ENCODE data around the gene SIGLEC6. TPM values are rescaled to one million over a fixed set of nuclear protein-coding genes. Genes with fewer than 3 reads are reported as not detected.

The SIGLEC6 gene
- total RNA-seq, 1 experiment from 2014 or later, result 0.37 TPM

DNA sequence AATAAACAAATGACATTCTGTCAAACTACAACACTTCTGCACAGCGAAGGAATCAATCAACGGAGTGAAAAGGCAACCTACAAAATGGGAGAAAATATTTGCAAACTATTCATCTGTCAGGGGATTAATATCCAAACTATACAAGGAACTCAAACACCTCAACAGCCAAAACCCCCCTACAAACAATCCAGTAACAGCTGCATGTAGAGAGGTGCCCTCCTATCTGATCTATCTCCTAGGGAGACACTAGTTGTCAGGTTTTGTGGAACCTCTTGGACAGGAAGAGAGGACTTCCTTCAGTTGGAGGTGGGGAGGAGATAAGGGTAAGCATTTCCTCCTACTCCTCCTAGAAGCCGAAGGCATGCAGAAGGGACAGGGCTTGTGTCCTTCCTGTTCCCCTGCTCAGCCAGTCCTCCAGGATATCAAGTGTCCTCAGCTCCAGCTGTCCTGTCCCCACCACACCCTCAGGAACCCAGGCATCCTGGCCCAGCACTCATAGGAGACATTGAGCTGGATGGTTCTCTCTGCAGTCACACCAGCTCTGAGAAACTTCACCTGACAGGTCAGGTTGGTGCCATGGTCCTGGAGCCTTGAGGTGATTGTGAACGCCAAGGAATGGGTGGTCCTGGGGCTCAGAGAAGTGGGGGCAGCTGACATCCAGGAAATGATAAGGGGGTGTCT is 63.5 kb downstream of the SIGLEC6 start:
- TF ChIP-seq NR1H2 (CRISPR knock-in tag; IDR thresholded peaks at IDR 0.05) (no peak), NR2C2 (CRISPR knock-in tag; IDR thresholded peaks at IDR 0.05) (no peak), FOXK1 (CRISPR knock-in tag; IDR thresholded peaks at IDR 0.05) (no peak)
- TF ChIP-seq, protein P1, sequence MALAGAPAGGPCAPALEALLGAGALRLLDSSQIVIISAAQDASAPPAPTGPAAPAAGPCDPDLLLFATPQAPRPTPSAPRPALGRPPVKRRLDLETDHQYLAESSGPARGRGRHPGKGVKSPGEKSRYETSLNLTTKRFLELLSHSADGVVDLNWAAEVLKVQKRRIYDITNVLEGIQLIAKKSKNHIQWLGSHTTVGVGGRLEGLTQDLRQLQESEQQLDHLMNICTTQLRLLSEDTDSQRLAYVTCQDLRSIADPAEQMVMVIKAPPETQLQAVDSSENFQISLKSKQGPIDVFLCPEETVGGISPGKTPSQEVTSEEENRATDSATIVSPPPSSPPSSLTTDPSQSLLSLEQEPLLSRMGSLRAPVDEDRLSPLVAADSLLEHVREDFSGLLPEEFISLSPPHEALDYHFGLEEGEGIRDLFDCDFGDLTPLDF (CRISPR knock-in tag; IDR thresholded peaks at IDR 0.05), result no peak
- TF ChIP-seq, protein P2, sequence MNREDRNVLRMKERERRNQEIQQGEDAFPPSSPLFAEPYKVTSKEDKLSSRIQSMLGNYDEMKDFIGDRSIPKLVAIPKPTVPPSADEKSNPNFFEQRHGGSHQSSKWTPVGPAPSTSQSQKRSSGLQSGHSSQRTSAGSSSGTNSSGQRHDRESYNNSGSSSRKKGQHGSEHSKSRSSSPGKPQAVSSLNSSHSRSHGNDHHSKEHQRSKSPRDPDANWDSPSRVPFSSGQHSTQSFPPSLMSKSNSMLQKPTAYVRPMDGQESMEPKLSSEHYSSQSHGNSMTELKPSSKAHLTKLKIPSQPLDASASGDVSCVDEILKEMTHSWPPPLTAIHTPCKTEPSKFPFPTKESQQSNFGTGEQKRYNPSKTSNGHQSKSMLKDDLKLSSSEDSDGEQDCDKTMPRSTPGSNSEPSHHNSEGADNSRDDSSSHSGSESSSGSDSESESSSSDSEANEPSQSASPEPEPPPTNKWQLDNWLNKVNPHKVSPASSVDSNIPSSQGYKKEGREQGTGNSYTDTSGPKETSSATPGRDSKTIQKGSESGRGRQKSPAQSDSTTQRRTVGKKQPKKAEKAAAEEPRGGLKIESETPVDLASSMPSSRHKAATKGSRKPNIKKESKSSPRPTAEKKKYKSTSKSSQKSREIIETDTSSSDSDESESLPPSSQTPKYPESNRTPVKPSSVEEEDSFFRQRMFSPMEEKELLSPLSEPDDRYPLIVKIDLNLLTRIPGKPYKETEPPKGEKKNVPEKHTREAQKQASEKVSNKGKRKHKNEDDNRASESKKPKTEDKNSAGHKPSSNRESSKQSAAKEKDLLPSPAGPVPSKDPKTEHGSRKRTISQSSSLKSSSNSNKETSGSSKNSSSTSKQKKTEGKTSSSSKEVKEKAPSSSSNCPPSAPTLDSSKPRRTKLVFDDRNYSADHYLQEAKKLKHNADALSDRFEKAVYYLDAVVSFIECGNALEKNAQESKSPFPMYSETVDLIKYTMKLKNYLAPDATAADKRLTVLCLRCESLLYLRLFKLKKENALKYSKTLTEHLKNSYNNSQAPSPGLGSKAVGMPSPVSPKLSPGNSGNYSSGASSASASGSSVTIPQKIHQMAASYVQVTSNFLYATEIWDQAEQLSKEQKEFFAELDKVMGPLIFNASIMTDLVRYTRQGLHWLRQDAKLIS (CRISPR knock-in tag; IDR thresholded peaks at IDR 0.05; ENCODE audit: borderline replicate concordance), result no peak
- TF ChIP-seq, protein P3, sequence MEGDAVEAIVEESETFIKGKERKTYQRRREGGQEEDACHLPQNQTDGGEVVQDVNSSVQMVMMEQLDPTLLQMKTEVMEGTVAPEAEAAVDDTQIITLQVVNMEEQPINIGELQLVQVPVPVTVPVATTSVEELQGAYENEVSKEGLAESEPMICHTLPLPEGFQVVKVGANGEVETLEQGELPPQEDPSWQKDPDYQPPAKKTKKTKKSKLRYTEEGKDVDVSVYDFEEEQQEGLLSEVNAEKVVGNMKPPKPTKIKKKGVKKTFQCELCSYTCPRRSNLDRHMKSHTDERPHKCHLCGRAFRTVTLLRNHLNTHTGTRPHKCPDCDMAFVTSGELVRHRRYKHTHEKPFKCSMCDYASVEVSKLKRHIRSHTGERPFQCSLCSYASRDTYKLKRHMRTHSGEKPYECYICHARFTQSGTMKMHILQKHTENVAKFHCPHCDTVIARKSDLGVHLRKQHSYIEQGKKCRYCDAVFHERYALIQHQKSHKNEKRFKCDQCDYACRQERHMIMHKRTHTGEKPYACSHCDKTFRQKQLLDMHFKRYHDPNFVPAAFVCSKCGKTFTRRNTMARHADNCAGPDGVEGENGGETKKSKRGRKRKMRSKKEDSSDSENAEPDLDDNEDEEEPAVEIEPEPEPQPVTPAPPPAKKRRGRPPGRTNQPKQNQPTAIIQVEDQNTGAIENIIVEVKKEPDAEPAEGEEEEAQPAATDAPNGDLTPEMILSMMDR (IDR thresholded peaks at IDR 0.05), result no peak
- no peak for DNase-seq (ENCODE audit: low spot score)
- Mint-ChIP-seq H3K9me3 (no peaks in the 10 kb centered on the region), H3K36me3 (no peaks in the 10 kb centered on the region), H3K4me1 (no peaks in the 10 kb centered on the region), H3K27ac (no peak overlapping the region), H3K27me3 (ENCODE audit: low read depth) (peaks cover 65% of the 10 kb centered on the region), H3K4me3 (no peak overlapping the region)
- ChIA-PET POLR2A (no interaction called here), CTCF (interaction anchor here (0.7 to 1.9 kb wide), 7 partner anchors 46 to 193 kb away, joined by 3 to 8 read pairs (median 6); no protein-coding TSS in a partner anchor)
- no peak for ATAC-seq

Other genes starting within 250 kb of the SIGLEC6 start
- gene IGLON5, start 220.0 kb downstream of the SIGLEC6 start, total RNA-seq (2021), result 41.2 to 64.1 TPM (median 60.2 TPM) in 3 replicates
- 11.6 to 14.1 TPM (median 14.1 TPM) in 3 replicates for gene VSIG10L, start 189.5 kb downstream of the SIGLEC6 start, total RNA-seq (2021)
- gene ETFB, start 165.3 kb downstream of the SIGLEC6 start, total RNA-seq (2021), result 60.6 to 63.8 TPM (median 62.1 TPM) in 3 replicates
- gene CLDND2, start 162.7 kb downstream of the SIGLEC6 start, total RNA-seq (2021), result 1.7 to 2.1 TPM (median 1.9 TPM) in 3 replicates
- 0.53 to 0.63 TPM in 2 of 3 replicates, not detected in the other for gene NKG7, start 159.0 kb downstream of the SIGLEC6 start, total RNA-seq (2021)
- gene LIM2, start 143.7 kb downstream of the SIGLEC6 start, total RNA-seq (2021), result not detected in 3 replicates
- 2.9 to 6.1 TPM (median 5.7 TPM) in 3 replicates for gene C19orf84, start 141.1 kb downstream of the SIGLEC6 start, total RNA-seq (2021)
- gene SIGLEC10, start 114.0 kb downstream of the SIGLEC6 start, total RNA-seq (2021), result 0.44 TPM in 1 of 3 replicates, not detected in the others
- not detected in 3 replicates for gene SIGLEC8, start 73.2 kb downstream of the SIGLEC6 start, total RNA-seq (2021)
- gene CEACAM18, start 53.1 kb downstream of the SIGLEC6 start, total RNA-seq (2021), result not detected in 3 replicates
- gene SIGLEC12, start 29.9 kb downstream of the SIGLEC6 start, total RNA-seq (2021), result not detected in 3 replicates
- gene ZNF175, start 39.6 kb upstream of the SIGLEC6 start, total RNA-seq (2021), result 10.7 to 11.2 TPM (median 10.9 TPM) in 3 replicates
- 0.15 TPM in 1 of 3 replicates, not detected in the others for gene SIGLEC5, start 98.7 kb upstream of the SIGLEC6 start, total RNA-seq (2021)
- gene SIGLEC14, start 115.2 kb upstream of the SIGLEC6 start, total RNA-seq (2021), result not detected in 3 replicates
- 9.3 to 13.3 TPM (median 9.8 TPM) in 3 replicates for gene SPACA6, start 161.7 kb upstream of the SIGLEC6 start, total RNA-seq (2021)
- 0.73 to 1.0 TPM (median 1.0 TPM) in 3 replicates for gene HAS1, start 192.3 kb upstream of the SIGLEC6 start, total RNA-seq (2021)
- gene FPR1, start 220.2 kb upstream of the SIGLEC6 start, total RNA-seq (2021), result 0.72 TPM in 1 of 3 replicates, not detected in the others
- 0.30 to 0.71 TPM (median 0.31 TPM) in 3 replicates for gene FPR2, start 229.5 kb upstream of the SIGLEC6 start, total RNA-seq (2021)

All from WTC11 (cell line).